Endothelial cell of umbilical vein (primary cell): Measurements from ENCODE around the gene KLRG1. TPM values are rescaled to one million over a fixed set of nuclear protein-coding genes. Genes with fewer than 3 reads are reported as not detected.

ENCODE experiments used
- BruUV-seq: library from RNA; stranded (reverse); fragments of 400-500 nt; replicated peaks from 2 replicates; lab custom pipeline; 2021; lab: Mats Ljungman, UMichigan
- CTCF ChIA-PET: fragments of 300-600, 350-600 bp; sonication (Branson Sonifier 250); formaldehyde crosslinking; loops from one replicate; lab custom pipeline; 2021; ENCODE audit warnings: antibody characterized with exemption, inconsistent platforms; lab: Charles Lee
- POLR2A ChIA-PET: fragments of 300-600, 350-600 bp; sonication (Branson Sonifier 250); formaldehyde crosslinking; loops from one replicate; lab custom pipeline; 2021; ENCODE audit warnings: antibody characterized with exemption, inconsistent platforms; lab: Charles Lee
- DNase-seq: peaks from one replicate; pipeline ENCODE4 v3.0.0-alpha.2; 2011; ENCODE audit warnings: low read depth, low spot score
- FAIRE-seq: peaks from 2 replicates; lab custom pipeline; 2011; peaks lifted over from hg19 to GRCh38; lab: Jason Lieb, UNC
- H2AFZ ChIP-seq: 2 replicates; pipeline ENCODE4 v1.6.0; 2012; ENCODE audit warnings: low read depth, low read length, control low read depth, inconsistent platforms
- H3K27ac ChIP-seq: 2 replicates; pipeline ENCODE4 v1.5.1; 2011; ENCODE audit warnings: low read depth, mild to moderate bottlenecking, control low read depth, low read length, moderate library complexity; ENCODE audit not compliant: insufficient read depth
- H3K27me3 ChIP-seq, 2 experiments: 2 replicates each; pipeline versions ENCODE4 v1.6.0 to v1.6.1; 2011; ENCODE audit warnings: low read length in 2 of 2, mixed read lengths in 1 of 2; ENCODE audit not compliant: control insufficient read depth in 2 of 2, insufficient read depth in 2 of 2
- H3K36me3 ChIP-seq, 2 experiments: 2 replicates in 1 of 2; 3 replicates in 1 of 2; pipeline ENCODE4 v1.5.1; 2011; ENCODE audit warnings: low read length in 2 of 2, mild to moderate bottlenecking in 1 of 2, moderate library complexity in 1 of 2; ENCODE audit not compliant: control insufficient read depth in 2 of 2, insufficient read depth in 2 of 2; ENCODE audit errors: extremely low read depth in 1 of 2
- H3K4me1 ChIP-seq: 3 replicates; pipeline ENCODE4 v1.5.1; 2011; ENCODE audit warnings: mild to moderate bottlenecking, low read length; ENCODE audit not compliant: control insufficient read depth, insufficient read depth; ENCODE audit errors: extremely low read depth
- H3K4me2 ChIP-seq: 2 replicates; pipeline ENCODE4 v1.6.1; 2011; ENCODE audit warnings: low read length, control low read depth, mixed read lengths; ENCODE audit not compliant: insufficient read depth
- H3K4me3 ChIP-seq, 3 experiments: fragments of 200-600 bp in 1 of 3; sonication (generic), shearing (Covaris generic) in 1 of 3; replicated peaks in 1 of 3; 2 replicates each; pipeline ENCODE4 v1.5.1; 2011 to 2016; ENCODE audit warnings: control low read depth in 3 of 3, low read length in 3 of 3, mild to moderate bottlenecking in 2 of 3, inconsistent platforms in 1 of 3, low read depth in 1 of 3, moderate library complexity in 1 of 3; ENCODE audit not compliant: insufficient read depth in 1 of 3
- H3K79me2 ChIP-seq: 2 replicates; pipeline ENCODE4 v1.6.0; 2012; ENCODE audit warnings: low read length, inconsistent platforms; ENCODE audit not compliant: control insufficient read depth, insufficient read depth
- H3K9ac ChIP-seq: replicated peaks from 2 replicates; pipeline ENCODE3; 2011; ENCODE audit warnings: low read length, control low read depth; ENCODE audit not compliant: insufficient read depth; ENCODE audit errors: extremely low read depth
- H3K9me1 ChIP-seq: replicated peaks from 3 replicates; pipeline ENCODE4 v1.6.0; 2011; ENCODE audit warnings: mild to moderate bottlenecking, low read length; ENCODE audit not compliant: control insufficient read depth, insufficient read depth; ENCODE audit errors: extremely low read depth
- H3K9me3 ChIP-seq: replicated peaks from 2 replicates; pipeline ENCODE4 v1.5.1; 2012; ENCODE audit warnings: low read length, inconsistent platforms; ENCODE audit not compliant: control insufficient read depth, insufficient read depth
- H4K20me1 ChIP-seq: replicated peaks from 2 replicates; pipeline ENCODE3; 2011; ENCODE audit warnings: mild to moderate bottlenecking, low read length; ENCODE audit not compliant: control insufficient read depth, insufficient read depth; ENCODE audit errors: extremely low read depth
- CTCF ChIP-seq, 2 donors: IDR thresholded peaks; 1 replicate in 1 of 2; 2 replicates in 1 of 2; pipeline ENCODE4 v1.5.1; 2011; ENCODE audit warnings: low read length in 2 of 2, mild to moderate bottlenecking in 2 of 2, moderate library complexity in 2 of 2, control low read depth in 1 of 2, inconsistent platforms in 1 of 2, low read depth in 1 of 2; ENCODE audit not compliant: insufficient read depth in 1 of 2; ENCODE audit errors: extremely low read depth in 1 of 2
- EZH2 ChIP-seq: IDR thresholded peaks from 2 replicates; pipeline ENCODE4 v1.6.1; 2012; ENCODE audit warnings: borderline replicate concordance, low read depth, mild to moderate bottlenecking, moderate library complexity, low read length, inconsistent platforms; ENCODE audit not compliant: severe bottlenecking
- FOS ChIP-seq: IDR thresholded peaks from 2 replicates; pipeline ENCODE4 v1.6.1; 2011; ENCODE audit warnings: mild to moderate bottlenecking, low read length, moderate library complexity, borderline replicate concordance; ENCODE audit not compliant: insufficient read depth
- GATA2 ChIP-seq: IDR thresholded peaks from 2 replicates; pipeline ENCODE4 v1.7.0; 2011; ENCODE audit warnings: low read depth, mild to moderate bottlenecking, moderate library complexity, mixed read lengths, low read length; ENCODE audit not compliant: insufficient read length, insufficient read depth
- JUN ChIP-seq: IDR thresholded peaks from 2 replicates; pipeline ENCODE4 v1.6.1; 2011; ENCODE audit warnings: borderline replicate concordance, low read depth; ENCODE audit not compliant: insufficient read length, insufficient read depth
- MAX ChIP-seq: IDR thresholded peaks from 2 replicates; pipeline ENCODE4 v1.6.1; 2011; ENCODE audit not compliant: insufficient read depth, insufficient read length
- MYC ChIP-seq: IDR thresholded peaks from one replicate; pipeline ENCODE4 v1.6.1; 2011; ENCODE audit warnings: mild to moderate bottlenecking, low read depth, low read length
- POLR2A ChIP-seq: IDR thresholded peaks from 2 replicates; pipeline ENCODE4 v1.6.1; 2012; ENCODE audit warnings: low read depth, mild to moderate bottlenecking, control low read depth, low read length
- POLR2AphosphoS5 ChIP-seq: IDR thresholded peaks from 2 replicates; pipeline ENCODE4 v1.6.1; 2012; ENCODE audit warnings: low read depth, mild to moderate bottlenecking, control low read depth, low read length, moderate library complexity; ENCODE audit not compliant: insufficient read depth
- dilution Hi-C: fragments of 300-500 bp; cut with MboI; formaldehyde crosslinking; loops from one replicate; pipeline ENCODE4 v1.15.0; 2019; ENCODE audit warnings: low sequenced_read_pairs; ENCODE audit not compliant: extremely low pct_ligation_motif_present
- intact Hi-C: fragments of 100-400 bp; cut with micrococcal nuclease; formaldehyde crosslinking; loops from one replicate; pipeline ENCODE4 v1.10.0; 2022
- polyA plus RNA-seq, 4 experiments: library from polyadenylated mRNA; depleted of rRNA in 3 of 4; stranded (reverse) in 3 of 4; unstranded in 1 of 4; fragments of >200 nt; gene quantifications; 2 replicates each; pipeline versions ENCODE4 v1.2.1 to v1.2.3, GENCODE V29; 2011 to 2012; ENCODE audit warnings: missing spikeins in 1 of 4
- total RNA-seq: library from RNA; stranded (reverse); gene quantifications from 2 replicates; pipeline ENCODE4 v1.2.3, GENCODE V29; 2021

KLRG1 gene
- total and polyA plus RNA-seq, 2 donors (not counting 3 experiments of a cell fraction or from before 2014, with no cell fraction given) = 4.4 to 15.9 TPM

GRCh38 chr12:9002335-9002734, 13.0 kb downstream of the KLRG1 start:
- FAIRE-seq = no peak
- no peaks in the 10 kb centered on the region for H3K36me3 ChIP-seq
- H2AFZ ChIP-seq = no peak overlapping the region
- peaks cover 1% of the 10 kb centered on the region for H3K4me1 ChIP-seq
- H3K27ac ChIP-seq = no peak overlapping the region
- no peak for DNase-seq
- H4K20me1 ChIP-seq = no peaks in the 10 kb centered on the region
- POLR2A ChIA-PET = no interaction called here
- dilution Hi-C loops (no loop called here), intact Hi-C loops (no loop called here)
- no peaks in the 10 kb centered on the region for H3K27me3 ChIP-seq
- H3K9me1 ChIP-seq = no peaks in the 10 kb centered on the region
- BruUV-seq = no TSS peak
- no peaks in the 10 kb centered on the region for H3K79me2 ChIP-seq
- no peaks in the 10 kb centered on the region for H3K9me3 ChIP-seq
- TF ChIP-seq MAX (no peak), MYC (no peak), GATA2 (no peak), CTCF (IDR thresholded peaks at IDR 0.05; ENCODE audit: extremely low read depth in 1 of 2, insufficient read depth in 1 of 2, low read depth in 1 of 2, low read length in 2 of 2) (no peak), FOS (no peak), JUN (no peak), POLR2AphosphoS5 (no peak), POLR2A (no peak), EZH2 (no peak)
- no peak overlapping the region for H3K9ac ChIP-seq
- H3K4me2 ChIP-seq = no peak overlapping the region
- CTCF ChIA-PET = interaction anchor here (1.1 kb wide), 1 partner anchor 345 kb away, joined by 3 read pairs; no protein-coding TSS in a partner anchor
- no peak overlapping the region for H3K4me3 ChIP-seq
